GM19324 (cell line): ENCODE results near the gene LRRC10.

ENCODE experiments used
- ATAC-seq: cut with Tn5 transposase; IDR thresholded peaks from one replicate; pipeline ENCODE4 v1.9.1; 2021; ENCODE audit warnings: mild to moderate bottlenecking, moderate library complexity; ENCODE audit not compliant: unreplicated experiment, low FRiP score

Gene LRRC10, protein sequence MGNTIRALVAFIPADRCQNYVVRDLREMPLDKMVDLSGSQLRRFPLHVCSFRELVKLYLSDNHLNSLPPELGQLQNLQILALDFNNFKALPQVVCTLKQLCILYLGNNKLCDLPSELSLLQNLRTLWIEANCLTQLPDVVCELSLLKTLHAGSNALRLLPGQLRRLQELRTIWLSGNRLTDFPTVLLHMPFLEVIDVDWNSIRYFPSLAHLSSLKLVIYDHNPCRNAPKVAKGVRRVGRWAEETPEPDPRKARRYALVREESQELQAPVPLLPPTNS

DNA sequence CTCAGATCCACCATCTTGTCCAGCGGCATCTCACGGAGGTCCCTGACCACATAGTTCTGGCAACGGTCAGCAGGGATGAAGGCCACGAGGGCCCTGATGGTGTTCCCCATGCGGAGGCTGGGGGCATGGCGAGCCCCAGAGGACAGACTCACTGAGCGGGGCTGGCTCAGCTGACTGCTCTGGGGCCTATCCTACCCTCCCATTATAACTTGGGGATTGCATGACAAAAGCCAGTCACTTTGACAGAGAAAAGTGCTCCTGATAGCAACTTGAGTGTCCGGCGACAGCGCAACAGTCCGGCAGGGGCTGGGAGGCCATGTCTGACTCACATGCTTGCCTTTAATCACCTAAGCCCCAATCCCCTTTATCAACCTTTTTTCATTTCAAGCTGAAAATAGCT is at the start of gene LRRC10:
Gene LRRC10 (minus strand): TSS at position 179 of the 400 bp plus-strand sequence. CDS start 69 bp downstream, at position 110.
- no peak for ATAC-seq

DNA sequence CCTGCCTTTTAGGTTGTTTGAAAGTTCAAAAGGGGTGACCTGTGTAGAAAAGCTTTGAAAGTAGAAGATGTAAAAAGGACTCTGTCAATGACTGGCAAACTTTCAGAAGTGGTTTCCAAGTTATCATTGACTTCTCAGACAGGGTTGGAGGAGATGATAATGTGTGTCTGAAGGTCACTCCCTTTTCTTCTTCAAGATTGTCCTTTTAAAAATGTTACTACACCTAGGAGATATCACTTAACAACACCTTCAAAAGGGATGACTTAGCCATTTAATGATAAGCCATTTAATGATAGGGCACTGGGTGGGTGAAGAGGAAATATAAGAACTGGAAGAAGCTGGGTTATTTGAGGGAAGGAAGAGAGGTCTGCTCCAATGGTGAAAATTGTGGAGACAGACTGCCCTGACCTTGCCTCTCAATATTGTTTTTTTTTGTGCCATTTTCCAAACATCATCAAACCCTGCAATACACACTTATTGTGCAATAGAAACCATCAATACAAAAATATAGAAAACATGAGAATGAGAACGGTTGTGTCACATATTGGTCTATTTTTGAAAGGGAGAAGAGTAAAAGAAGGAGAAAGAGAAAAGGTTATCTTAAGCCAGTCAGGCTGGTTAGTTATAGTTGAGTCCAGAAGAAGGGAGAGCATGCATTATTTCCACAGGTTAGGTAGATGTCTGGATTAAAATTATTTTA is 49.6 kb upstream of the LRRC10 start:
- no peak for ATAC-seq

DNA sequence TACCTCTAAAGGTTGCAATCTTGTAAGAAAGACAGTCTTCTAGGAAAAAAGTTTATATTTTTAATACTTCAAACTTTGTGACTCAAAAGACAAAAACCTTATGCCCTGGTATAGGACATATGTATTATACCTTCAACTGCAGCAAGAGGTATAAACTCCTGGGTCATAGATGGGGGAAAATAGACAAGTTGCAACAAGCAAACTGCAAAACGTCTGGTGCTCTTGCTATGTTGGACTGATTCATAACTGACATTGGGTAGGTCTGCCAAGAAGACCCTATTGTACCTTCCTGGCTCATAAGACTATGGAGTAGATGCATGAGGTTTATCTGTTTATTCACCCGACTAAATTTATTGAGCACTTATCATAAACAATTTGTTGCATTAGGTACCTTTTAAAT is 47.5 kb upstream of the LRRC10 start:
- ATAC-seq: no peak

DNA sequence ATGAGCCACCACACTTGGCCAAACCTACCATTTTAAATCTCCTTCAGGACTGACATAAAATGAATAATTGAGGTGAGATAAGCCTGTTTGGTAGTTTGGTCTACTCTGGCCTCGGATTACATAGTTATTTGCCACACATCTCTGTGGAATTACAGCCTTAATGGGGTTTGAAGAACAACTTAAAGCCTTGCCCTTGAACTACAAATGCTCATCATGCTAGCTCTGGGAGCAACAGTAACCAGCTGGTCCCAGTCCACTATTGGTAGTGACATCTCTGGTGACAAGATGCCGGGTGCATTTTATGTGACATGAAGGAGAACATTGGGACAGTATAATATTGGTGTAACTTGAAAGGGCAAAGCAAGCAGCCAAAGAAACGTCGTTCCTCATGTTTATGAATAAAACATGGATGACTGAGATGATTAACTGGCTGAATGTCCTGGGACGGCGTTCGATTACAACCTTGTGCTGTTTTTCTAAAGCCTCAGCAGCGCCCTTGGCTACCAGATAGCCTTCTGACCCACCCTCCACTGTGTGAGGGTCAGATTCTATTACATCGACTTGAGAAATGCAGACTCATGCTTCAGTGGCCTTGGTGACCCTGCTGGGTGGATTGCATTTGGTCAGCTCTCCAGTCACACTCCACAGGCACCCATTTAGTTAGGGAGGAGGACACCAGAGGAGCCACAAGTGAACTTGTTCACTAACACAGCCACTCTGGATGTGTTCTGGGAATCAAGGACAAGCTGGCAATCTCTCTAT is 46.9 kb upstream of the LRRC10 start:
- ATAC-seq: no peak

DNA sequence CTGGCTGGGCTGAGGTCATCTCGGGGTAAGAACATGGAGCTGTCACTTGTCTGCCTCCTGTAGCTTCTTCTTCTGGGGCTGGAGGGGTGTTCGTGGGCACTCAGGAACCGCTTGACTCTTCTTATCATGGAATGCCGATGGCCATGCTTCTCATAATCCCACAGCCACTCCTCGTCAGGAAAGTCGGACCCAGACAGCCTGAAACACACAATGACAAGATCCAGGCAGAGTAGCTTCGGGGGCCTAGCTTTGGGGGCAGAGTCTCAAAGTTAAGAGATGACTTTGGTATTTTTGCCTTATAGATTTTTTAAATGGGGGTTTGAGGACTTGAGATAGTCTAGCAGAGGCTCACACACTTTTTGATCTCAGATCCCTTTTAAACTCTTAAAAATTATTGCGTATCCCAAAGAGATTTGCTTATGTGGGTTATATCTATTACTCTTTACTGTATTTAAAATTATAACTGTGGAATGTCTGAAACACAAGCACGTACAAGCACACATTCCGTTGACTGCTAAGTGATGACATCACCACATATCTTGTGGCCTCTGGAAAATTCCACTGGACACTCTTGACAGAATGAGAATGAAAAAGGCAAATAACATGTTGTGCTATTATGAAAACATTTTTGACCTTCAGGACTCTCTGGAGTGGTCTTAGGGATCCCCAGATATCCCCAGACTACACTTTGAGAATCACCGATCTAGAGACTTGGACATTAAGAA is 45.1 kb upstream of the LRRC10 start:
- no peak for ATAC-seq

DNA sequence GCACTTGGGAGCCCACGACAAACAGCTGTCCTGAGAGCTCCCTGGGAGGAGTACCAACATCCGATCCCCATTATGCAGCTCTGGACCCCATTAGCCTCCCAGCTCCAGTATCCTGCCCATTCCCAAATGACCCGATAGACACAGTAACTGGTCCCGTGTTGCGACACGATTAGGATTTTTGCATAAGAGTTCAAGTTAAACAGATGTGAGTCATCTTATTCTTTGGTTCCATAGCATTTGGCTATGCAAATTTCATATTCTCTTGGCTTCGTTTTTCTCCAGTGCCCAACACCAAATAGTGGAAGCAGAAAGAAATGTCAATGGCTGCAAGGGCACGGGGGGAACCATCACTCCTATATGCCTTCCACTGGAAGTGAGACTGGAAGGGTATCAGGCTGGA is 43.0 kb upstream of the LRRC10 start:
- no peak for ATAC-seq

DNA sequence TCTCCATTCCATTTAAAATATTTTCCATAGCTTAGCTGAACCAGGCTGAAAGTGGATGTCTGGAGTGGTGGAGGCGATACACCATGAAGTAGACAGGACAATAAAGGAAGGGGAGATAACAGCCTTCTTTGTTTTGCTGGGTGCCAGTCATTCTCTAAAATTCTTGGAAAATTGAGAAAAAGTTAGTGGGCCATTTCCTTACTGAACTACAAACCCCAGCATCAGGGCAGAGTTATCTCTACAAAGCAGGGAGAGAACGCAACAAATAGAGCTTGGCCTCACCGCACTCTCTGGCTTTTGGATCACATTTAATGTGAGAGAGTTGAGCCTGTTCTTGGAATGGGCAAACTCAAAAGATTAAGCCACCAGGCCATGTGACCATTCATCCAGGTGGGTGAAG is 41.2 kb upstream of the LRRC10 start:
- no peak for ATAC-seq

DNA sequence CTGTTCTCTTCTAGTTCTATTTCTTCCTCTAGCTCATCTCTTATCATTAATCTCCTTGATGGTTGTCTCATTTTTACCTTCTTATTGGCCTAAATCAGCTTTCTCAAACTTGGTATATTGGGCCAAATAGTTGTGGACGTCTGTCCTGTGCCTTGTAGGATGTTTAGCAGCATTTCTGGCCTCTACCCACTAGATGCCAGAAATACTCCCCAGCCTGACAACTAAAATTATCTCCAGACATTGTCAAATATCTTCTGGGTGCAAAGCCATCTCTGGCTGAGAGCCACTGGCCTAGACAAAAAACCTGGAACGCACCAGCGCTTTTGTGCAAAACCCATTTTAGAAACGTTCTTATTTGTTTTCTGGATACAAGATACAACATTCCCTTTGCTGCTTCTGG is 38.8 kb upstream of the LRRC10 start:
- ATAC-seq: no peak

DNA sequence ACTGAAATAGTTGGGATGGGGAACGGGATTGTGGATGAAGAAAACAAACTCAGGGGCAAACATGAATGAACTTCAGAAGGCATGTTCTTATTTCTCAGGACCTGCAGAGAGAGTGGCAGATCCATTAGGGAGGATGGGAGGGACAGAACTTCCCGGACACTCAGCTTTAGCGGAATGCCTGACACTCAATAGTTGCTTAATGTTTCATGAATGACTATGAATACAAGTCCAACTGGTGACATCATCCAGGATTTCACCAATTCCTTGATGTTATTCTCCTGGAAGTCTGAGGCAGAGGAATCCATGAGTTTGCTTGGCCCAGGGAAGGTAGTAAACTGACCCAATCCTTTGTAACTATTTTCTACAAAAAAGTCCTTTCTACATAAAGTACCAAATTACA is 37.8 kb upstream of the LRRC10 start:
- no peak for ATAC-seq

DNA sequence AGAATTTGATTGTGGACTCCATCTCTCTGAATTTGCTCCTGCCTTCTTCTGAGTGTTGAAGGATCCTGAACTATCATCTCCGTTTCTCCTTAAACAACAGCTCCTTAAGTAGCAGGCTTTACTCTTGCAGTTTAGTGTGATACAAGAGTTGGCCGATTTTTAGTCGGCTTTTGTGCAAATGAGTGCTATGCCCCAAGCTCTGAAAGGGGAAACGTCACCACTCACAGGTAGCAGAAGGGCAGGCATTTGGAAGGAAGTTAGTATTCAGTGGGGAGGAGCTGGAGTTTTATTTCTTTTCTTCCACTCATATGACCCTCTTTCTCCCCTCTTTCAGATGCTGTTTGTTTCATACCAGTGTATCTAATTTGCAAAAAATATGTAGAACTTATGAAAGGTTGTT is 36.5 kb upstream of the LRRC10 start:
- ATAC-seq: no peak

DNA sequence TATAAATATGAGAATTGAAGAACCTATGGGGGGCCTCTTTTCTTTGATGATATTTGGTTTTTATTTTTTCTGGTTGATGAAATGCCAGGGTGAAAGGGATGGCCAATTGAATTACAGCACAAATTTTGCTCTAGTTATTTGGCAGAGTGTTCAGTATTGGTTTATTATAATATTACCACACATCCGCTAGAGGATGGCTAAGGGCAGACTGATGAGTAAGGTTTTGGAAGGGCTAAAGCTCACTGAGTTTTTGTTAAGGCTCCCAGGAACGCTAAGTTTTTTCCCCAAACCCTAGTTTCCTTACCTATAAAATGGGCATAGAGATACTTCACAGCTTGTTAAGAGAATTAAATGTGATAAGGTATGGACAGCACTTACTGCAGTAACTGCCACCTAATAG is 34.3 kb upstream of the LRRC10 start:
- ATAC-seq: no peak

DNA sequence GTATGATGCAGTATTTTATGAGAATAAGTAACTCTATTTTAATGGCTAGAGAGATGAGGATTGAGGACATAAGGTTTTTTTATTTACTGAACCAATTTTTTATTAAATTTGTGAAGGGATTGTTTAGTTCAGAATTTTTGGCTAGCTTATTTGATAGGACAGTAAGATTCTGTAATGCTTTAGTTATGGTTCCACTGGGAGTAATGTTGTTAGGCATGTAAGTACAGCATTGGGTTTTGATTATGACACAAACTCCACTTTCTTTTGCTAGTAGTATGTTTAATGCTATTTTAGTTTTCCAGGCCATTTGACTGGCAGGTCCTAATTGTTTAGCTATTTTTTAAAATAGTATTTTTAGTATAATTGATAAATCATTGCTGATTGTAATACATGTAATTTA is 33.8 kb upstream of the LRRC10 start:
- no peak for ATAC-seq

DNA sequence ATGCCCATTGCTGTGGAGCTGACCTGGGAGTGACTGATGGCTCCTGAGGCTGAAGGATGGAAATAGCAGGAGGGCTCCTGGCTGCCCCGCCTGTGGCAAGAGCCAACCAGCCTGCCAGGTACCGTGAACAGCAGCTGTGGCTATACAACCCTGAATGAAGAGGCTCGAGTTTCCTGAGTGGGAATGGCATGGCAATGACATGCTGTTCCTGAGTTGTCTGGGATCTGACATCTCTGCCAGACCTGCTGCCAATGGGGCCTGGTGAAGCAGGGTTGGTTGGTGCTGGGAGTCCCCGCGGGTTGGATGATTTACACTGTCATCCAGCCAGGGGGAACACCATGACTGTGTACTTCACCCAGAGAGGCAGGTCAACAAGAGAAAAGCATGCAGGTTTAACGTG is 31.8 kb upstream of the LRRC10 start:
- no peak for ATAC-seq

DNA sequence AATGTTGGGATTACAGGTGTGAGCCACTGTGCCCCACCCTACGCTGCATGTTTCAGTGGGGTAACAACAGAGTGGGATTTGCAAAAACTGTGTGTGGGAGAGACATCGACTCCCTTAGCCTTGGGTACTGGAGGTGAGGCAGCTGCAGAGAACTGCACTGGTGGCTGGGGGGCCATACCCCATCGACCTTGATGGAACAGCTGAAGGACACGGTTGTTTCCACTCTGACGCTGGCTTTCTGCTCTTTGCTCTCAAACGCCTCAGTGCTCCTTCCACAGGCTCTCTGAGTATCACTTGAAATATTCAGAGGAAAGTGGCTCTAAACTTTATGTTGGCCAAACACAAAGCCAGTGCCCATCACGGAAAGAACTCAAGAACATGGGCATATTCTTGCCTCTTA is 30.8 kb upstream of the LRRC10 start:
- ATAC-seq: no peak

DNA sequence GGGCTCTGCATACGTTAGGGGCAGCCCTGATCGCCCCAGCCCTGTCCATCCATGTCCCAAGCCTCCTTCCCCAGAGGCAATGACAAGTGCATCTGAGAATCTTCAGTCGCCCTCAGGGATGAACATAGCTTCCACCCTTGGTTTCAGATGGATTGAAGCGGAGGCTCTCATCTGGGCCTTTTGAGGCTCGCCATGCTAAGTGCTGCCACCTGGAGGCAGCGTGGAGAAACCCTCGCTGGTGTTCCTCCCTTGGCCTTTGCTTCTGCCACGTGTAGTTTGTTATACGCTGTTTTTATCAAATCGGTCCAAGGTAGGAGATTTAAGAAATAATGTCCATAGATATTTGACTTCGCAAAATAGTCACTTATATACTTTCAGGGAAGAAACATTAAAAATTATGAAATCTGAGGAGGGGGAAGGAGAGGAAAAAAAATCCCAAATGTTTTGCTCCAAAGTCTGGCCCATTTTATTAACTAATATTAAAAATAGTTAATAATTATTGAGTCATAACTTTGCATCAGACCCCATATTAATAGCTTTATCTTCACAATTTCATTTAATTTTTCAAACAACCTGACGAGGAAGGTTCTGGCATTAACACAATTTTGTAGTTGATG is 28.8 kb upstream of the LRRC10 start:
- peak; percentile 70 for ATAC-seq

DNA sequence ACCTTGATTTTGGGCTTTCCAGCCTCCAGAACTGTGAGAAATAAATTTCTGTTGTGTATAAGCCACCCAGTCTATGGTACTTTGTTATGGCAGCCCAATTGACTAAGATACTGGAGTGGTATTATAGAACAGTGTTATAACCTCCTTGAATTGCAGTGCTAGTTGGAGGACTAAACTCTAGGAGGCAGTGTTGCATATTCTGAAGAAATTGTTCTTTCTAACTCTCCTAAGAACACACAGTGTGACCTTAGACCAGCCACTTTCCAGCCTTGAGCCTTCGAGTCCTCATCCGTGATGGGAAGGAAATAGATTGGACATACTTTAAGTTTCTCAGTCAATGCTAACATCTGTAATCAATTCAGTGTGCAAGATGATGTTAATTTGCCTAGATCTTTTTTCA is 22.4 kb upstream of the LRRC10 start:
- no peak for ATAC-seq

DNA sequence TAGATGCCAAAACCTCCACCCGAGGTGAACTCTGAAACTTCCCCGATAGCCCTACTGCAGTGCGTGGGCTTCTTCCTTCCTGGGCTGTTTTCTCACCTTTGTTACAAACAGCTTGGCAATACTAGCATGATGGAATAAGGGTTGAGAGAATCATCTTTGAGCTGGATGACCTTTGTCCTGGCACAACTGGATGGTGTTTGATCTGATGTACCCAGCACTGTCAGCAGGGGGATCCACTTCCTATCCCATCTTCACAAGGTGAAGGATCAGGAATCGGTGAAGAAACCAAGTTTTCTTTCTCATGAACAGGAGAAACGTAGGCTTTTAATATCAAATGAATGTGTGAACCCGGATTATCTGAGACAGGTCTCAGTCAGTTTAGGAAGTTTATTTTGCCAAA is 19.5 kb upstream of the LRRC10 start:
- ATAC-seq: no peak

DNA sequence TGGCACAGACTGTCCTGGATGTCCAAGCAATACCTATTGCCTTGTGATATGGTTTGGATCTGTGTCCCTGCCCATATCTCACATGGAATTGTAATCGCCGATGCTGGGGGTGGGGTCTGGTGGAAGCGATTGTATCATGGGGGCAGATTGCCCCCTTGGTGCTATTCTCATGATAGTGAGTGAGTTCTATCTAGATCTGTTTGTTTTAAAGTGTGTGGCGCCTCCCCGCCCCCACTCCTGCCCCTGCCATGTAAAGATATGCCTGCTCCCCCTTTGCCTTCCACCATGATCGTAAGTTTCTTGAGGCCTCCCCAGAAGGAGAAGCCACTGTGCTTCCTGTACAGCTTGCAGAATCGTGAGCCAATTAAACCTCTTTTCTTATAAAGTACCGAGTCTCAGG is 16.8 kb upstream of the LRRC10 start:
- no peak for ATAC-seq

DNA sequence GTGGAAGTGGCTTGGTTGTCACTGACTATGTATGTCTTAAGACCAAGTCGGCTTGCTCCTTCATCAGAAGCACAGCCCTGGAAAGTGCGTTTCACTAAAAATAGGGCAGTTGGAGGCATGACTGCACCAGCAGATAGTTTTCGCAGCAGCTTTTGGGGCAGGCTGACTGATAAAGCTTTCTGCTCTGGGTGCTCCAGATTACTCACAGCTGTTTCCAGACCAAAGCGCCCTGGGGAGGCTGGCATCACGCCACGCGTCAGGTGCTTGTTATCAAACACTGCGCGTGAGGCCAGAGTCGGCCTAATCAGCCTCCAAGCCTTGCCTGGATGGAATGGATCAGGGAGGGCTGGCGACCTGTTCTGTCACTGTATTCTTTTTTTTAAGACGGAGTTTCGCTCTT is 13.3 kb upstream of the LRRC10 start:
- ATAC-seq: no peak

DNA sequence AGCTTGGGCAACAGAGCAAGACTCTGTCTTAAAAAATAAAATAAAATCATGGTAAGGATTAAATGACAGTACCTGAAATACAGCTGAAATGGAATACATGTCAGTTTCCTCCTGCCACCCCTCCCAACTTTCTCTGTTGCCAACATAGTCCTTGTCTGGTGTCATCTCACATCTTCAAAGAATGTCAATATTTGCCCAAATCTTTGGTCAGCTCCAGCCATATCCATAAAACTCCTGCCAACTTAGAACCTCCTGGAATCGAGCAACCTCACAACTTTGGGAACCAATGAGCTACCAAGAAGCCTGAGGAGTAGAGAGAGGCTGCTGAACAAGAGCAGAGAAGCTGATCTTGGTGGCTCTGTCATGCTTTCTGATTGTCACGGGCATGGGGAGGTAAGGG is 10.8 kb upstream of the LRRC10 start:
- ATAC-seq: no peak

DNA sequence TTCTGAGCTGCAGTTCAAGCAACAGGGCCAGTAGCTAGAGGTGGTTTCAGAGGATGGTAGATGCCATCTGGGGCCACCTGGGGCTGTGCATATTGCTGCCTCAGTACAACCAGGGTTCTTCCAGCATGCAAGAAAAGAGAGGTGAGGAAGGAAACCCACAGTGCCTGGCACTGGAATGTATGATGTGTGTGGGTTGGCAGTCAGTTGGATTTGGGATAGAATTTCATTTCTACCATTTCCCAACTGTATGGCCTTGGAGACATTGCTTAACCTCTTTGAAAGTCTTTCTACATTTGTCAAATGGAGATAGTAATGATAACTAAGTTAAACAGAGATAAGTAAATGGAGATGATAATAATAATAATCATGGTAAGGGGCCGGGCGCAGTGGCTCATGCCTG is 10.2 kb upstream of the LRRC10 start:
- no peak for ATAC-seq
